Liver (tissue), 9 donors: ENCODE results near the gene EBF4. TPM values are rescaled to one million over a fixed set of nuclear protein-coding genes. Genes with fewer than 3 reads are reported as not detected.

ENCODE experiments used
- DNase-seq: peaks from one replicate; pipeline ENCODE4 v3.0.0-alpha.2; 2017; ENCODE audit warnings: low spot score
- H3K27ac ChIP-seq, 2 donors: one replicate each; pipeline ENCODE4 v1.7.0; 2013; ENCODE audit warnings: inconsistent platforms in 2 of 2, low read length in 2 of 2, control low read depth in 1 of 2, low read depth in 1 of 2, mild to moderate bottlenecking in 1 of 2
- H3K27me3 ChIP-seq, 4 donors: one replicate each; pipeline versions ENCODE4 v1.6.1 to v1.7.0; 2013; ENCODE audit warnings: low read length in 3 of 4, inconsistent platforms in 1 of 4, mild to moderate bottlenecking in 1 of 4, moderate library complexity in 1 of 4; ENCODE audit not compliant: control insufficient read depth in 4 of 4, insufficient read depth in 4 of 4
- H3K36me3 ChIP-seq, 4 donors: one replicate each; pipeline versions ENCODE4 v1.6.1 to v1.7.0; 2013; ENCODE audit warnings: low read length in 3 of 4, mild to moderate bottlenecking in 3 of 4, low read depth in 1 of 4, moderate library complexity in 1 of 4; ENCODE audit not compliant: control insufficient read depth in 4 of 4, insufficient read depth in 3 of 4
- H3K4me1 ChIP-seq, 4 donors: one replicate each; pipeline versions ENCODE4 v1.6.1 to v1.7.0; 2013; ENCODE audit warnings: low read length in 3 of 4, mild to moderate bottlenecking in 3 of 4, moderate library complexity in 1 of 4; ENCODE audit not compliant: control insufficient read depth in 4 of 4, insufficient read depth in 4 of 4
- H3K4me3 ChIP-seq, 3 donors: one replicate each; pipeline versions ENCODE4 v1.6.1 to v1.7.0; 2013; ENCODE audit warnings: low read length in 3 of 3, control low read depth in 1 of 3, low read depth in 1 of 3, mild to moderate bottlenecking in 1 of 3
- H3K9ac ChIP-seq, 2 donors: one replicate each; pipeline ENCODE4 v1.7.0; 2013; ENCODE audit warnings: low read length in 2 of 2, mild to moderate bottlenecking in 2 of 2, moderate library complexity in 2 of 2, control low read depth in 1 of 2, low read depth in 1 of 2
- H3K9me3 ChIP-seq, 4 donors: one replicate each; pipeline versions ENCODE4 v1.6.1 to v1.7.0; 2013; ENCODE audit warnings: low read length in 3 of 4; ENCODE audit not compliant: control insufficient read depth in 4 of 4
- EGR1 ChIP-seq, 2 donors: IDR thresholded peaks; 2 replicates each; pipeline ENCODE4 v1.6.1; 2016 to 2018; ENCODE audit warnings: antibody characterized with exemption in 2 of 2, low read depth in 2 of 2
- FOXA1 ChIP-seq: IDR thresholded peaks from 2 replicates; pipeline ENCODE4 v1.6.1; 2016; ENCODE audit warnings: antibody characterized with exemption
- FOXA2 ChIP-seq: IDR thresholded peaks from 2 replicates; pipeline ENCODE4 v1.6.1; 2016; ENCODE audit warnings: antibody characterized with exemption
- GABPA ChIP-seq, 2 donors: IDR thresholded peaks in 1 of 2; conservative IDR thresholded peaks in 1 of 2; 2 replicates each; pipeline ENCODE4 v1.6.1; 2016; ENCODE audit warnings: antibody characterized with exemption in 2 of 2, mild to moderate bottlenecking in 1 of 2, moderate library complexity in 1 of 2
- HNF4A ChIP-seq, 2 donors: conservative IDR thresholded peaks; 2 replicates each; pipeline ENCODE4 v1.6.1; 2016; ENCODE audit warnings: antibody characterized with exemption in 2 of 2, mild to moderate bottlenecking in 2 of 2
- HNF4G ChIP-seq: IDR thresholded peaks from 2 replicates; pipeline ENCODE4 v1.6.1; 2016; ENCODE audit warnings: antibody characterized with exemption
- JUND ChIP-seq, 2 donors: IDR thresholded peaks; 2 replicates each; pipeline ENCODE4 v1.6.1; 2016; ENCODE audit warnings: antibody characterized with exemption in 2 of 2
- NR2F2 ChIP-seq: IDR thresholded peaks from 2 replicates; pipeline ENCODE4 v1.6.1; 2016; ENCODE audit warnings: antibody characterized with exemption
- RAD21 ChIP-seq, 2 donors: IDR thresholded peaks; 2 replicates each; pipeline ENCODE4 v1.6.1; 2016; ENCODE audit warnings: antibody characterized with exemption in 2 of 2, mild to moderate bottlenecking in 2 of 2
- RXRA ChIP-seq, 2 donors: IDR thresholded peaks; 2 replicates each; pipeline ENCODE4 v1.6.1; 2017 to 2018; ENCODE audit warnings: antibody characterized with exemption in 2 of 2, mild to moderate bottlenecking in 1 of 2
- SP1 ChIP-seq: IDR thresholded peaks from 2 replicates; pipeline ENCODE4 v1.6.1; 2018; ENCODE audit warnings: antibody characterized with exemption, mild to moderate bottlenecking
- TAF1 ChIP-seq: conservative IDR thresholded peaks from 2 replicates; pipeline ENCODE4 v1.6.1; 2016; ENCODE audit warnings: antibody characterized with exemption, mild to moderate bottlenecking
- YY1 ChIP-seq: IDR thresholded peaks from 2 replicates; pipeline ENCODE4 v1.6.1; 2016; ENCODE audit warnings: antibody characterized with exemption, mild to moderate bottlenecking
- WGBS: extraction: QIAGEN DNeasy Blood & Tissue Kit; methylation state at CpG from one replicate; pipeline ENCODE4 v1.1.7; 2013; 5-methylcytosine and 5-hydroxymethylcytosine counted together
- polyA plus RNA-seq, 2 donors: library from polyadenylated mRNA; stranded (reverse) in 1 of 2; unstranded in 1 of 2; fragments of 200-250 nt in 1 of 2; fragments of >200 nt in 1 of 2; fragmentation: Nextera tagmentation in 1 of 2; extraction: Ambion mirVana in 1 of 2; gene quantifications; one replicate each; pipeline versions ENCODE4 v1.2.1 to v1.2.3, GENCODE V29; 2013 to 2015
- total RNA-seq, 2 donors: library from RNA; depleted of rRNA; stranded (reverse); fragments of >200 nt; gene quantifications; one replicate each; pipeline ENCODE4 v1.2.3, GENCODE V29; 2014
- TF ChIP-seq, protein P1 (sequence below): IDR thresholded peaks from 2 replicates; pipeline ENCODE4 v1.6.1; 2016; ENCODE audit warnings: antibody characterized with exemption
- TF ChIP-seq, protein P2 (sequence below): IDR thresholded peaks from 2 replicates; pipeline ENCODE4 v1.6.1; 2016; ENCODE audit warnings: antibody characterized with exemption
- TF ChIP-seq, protein P3 (sequence below): IDR thresholded peaks from 2 replicates; pipeline ENCODE4 v1.6.1; 2016; ENCODE audit warnings: antibody characterized with exemption, mild to moderate bottlenecking
- TF ChIP-seq, protein P4 (sequence below): fragments of 150-350 bp; IDR thresholded peaks from 2 replicates; pipeline ENCODE4 v1.5.1; 2017; ENCODE audit warnings: improper control_type of control experiment, low read depth, low read length; ENCODE audit not compliant: missing input control
- TF ChIP-seq, protein P5 (sequence below): IDR thresholded peaks from 2 replicates; pipeline ENCODE4 v1.6.1; 2016; ENCODE audit warnings: antibody characterized with exemption
- donor health status: healthy.
- donor health status: healthy.
- donor health status: healthy.
- donor health status: healthy.
- donor health status: healthy.

Gene EBF4
- total and polyA plus RNA-seq, 4 donors = 2.3 to 4.0 (median 2.9) TPM

DNA sequence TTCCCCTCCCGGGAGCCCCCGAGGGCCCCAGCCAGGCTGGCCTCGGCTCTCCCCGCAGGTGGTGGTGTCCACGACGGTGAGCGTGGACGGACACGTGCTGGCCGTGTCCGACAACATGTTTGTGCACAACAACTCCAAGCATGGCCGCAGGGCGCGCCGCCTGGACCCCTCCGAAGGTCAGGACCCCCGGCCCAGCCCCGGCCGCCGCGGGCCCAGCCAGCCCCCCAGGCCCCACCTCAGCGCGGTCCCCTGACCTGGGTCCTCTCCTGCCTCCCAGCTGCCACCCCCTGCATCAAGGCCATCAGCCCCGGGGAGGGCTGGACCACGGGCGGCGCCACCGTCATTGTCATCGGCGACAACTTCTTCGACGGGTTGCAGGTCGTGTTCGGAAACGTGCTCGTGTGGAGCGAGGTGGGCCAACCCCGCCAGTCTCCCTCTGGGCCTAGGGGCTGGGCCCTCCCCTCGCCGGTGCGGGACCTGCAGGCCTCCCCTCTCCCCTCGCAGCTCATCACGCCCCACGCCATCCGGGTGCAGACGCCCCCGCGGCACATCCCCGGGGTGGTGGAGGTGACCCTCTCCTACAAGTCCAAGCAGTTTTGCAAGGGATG lies 56.9 kb downstream of the EBF4 start:
- no peak overlapping the region for H3K4me3 ChIP-seq
- peaks cover 0 to 3% (median under 1%) of the 10 kb centered on the region in 4 donors for H3K27me3 ChIP-seq
- H3K4me1 ChIP-seq = peaks cover 8 to 24% (median 18%) of the 10 kb centered on the region in 4 donors
- TF ChIP-seq FOXA2 = no peak
- TF ChIP-seq TAF1 = no peak
- TF ChIP-seq, protein P1, sequence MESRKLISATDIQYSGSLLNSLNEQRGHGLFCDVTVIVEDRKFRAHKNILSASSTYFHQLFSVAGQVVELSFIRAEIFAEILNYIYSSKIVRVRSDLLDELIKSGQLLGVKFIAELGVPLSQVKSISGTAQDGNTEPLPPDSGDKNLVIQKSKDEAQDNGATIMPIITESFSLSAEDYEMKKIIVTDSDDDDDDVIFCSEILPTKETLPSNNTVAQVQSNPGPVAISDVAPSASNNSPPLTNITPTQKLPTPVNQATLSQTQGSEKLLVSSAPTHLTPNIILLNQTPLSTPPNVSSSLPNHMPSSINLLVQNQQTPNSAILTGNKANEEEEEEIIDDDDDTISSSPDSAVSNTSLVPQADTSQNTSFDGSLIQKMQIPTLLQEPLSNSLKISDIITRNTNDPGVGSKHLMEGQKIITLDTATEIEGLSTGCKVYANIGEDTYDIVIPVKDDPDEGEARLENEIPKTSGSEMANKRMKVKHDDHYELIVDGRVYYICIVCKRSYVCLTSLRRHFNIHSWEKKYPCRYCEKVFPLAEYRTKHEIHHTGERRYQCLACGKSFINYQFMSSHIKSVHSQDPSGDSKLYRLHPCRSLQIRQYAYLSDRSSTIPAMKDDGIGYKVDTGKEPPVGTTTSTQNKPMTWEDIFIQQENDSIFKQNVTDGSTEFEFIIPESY = no peak
- TF ChIP-seq, protein P2, sequence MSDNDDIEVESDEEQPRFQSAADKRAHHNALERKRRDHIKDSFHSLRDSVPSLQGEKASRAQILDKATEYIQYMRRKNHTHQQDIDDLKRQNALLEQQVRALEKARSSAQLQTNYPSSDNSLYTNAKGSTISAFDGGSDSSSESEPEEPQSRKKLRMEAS = no peak
- TF ChIP-seq GABPA (IDR thresholded peaks at IDR 0.05 in 1 of 2, conservative IDR thresholded peaks at IDR 0.05 in 1 of 2) = no peak
- TF ChIP-seq SP1 = no peak
- TF ChIP-seq, protein P3, sequence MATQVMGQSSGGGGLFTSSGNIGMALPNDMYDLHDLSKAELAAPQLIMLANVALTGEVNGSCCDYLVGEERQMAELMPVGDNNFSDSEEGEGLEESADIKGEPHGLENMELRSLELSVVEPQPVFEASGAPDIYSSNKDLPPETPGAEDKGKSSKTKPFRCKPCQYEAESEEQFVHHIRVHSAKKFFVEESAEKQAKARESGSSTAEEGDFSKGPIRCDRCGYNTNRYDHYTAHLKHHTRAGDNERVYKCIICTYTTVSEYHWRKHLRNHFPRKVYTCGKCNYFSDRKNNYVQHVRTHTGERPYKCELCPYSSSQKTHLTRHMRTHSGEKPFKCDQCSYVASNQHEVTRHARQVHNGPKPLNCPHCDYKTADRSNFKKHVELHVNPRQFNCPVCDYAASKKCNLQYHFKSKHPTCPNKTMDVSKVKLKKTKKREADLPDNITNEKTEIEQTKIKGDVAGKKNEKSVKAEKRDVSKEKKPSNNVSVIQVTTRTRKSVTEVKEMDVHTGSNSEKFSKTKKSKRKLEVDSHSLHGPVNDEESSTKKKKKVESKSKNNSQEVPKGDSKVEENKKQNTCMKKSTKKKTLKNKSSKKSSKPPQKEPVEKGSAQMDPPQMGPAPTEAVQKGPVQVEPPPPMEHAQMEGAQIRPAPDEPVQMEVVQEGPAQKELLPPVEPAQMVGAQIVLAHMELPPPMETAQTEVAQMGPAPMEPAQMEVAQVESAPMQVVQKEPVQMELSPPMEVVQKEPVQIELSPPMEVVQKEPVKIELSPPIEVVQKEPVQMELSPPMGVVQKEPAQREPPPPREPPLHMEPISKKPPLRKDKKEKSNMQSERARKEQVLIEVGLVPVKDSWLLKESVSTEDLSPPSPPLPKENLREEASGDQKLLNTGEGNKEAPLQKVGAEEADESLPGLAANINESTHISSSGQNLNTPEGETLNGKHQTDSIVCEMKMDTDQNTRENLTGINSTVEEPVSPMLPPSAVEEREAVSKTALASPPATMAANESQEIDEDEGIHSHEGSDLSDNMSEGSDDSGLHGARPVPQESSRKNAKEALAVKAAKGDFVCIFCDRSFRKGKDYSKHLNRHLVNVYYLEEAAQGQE = no peak
- TF ChIP-seq HNF4G = no peak
- TF ChIP-seq, protein P4, sequence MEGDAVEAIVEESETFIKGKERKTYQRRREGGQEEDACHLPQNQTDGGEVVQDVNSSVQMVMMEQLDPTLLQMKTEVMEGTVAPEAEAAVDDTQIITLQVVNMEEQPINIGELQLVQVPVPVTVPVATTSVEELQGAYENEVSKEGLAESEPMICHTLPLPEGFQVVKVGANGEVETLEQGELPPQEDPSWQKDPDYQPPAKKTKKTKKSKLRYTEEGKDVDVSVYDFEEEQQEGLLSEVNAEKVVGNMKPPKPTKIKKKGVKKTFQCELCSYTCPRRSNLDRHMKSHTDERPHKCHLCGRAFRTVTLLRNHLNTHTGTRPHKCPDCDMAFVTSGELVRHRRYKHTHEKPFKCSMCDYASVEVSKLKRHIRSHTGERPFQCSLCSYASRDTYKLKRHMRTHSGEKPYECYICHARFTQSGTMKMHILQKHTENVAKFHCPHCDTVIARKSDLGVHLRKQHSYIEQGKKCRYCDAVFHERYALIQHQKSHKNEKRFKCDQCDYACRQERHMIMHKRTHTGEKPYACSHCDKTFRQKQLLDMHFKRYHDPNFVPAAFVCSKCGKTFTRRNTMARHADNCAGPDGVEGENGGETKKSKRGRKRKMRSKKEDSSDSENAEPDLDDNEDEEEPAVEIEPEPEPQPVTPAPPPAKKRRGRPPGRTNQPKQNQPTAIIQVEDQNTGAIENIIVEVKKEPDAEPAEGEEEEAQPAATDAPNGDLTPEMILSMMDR = no peak
- no peak for TF ChIP-seq EGR1 (IDR thresholded peaks at IDR 0.05; ENCODE audit: low read depth in 2 of 2)
- no peak for TF ChIP-seq RAD21 (IDR thresholded peaks at IDR 0.05)
- TF ChIP-seq NR2F2 = no peak
- TF ChIP-seq, protein P5, sequence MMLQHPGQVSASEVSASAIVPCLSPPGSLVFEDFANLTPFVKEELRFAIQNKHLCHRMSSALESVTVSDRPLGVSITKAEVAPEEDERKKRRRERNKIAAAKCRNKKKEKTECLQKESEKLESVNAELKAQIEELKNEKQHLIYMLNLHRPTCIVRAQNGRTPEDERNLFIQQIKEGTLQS = no peak
- no peak for TF ChIP-seq RXRA (IDR thresholded peaks at IDR 0.05)
- no peak for TF ChIP-seq FOXA1
- TF ChIP-seq HNF4A (conservative IDR thresholded peaks at IDR 0.05) = no peak
- TF ChIP-seq YY1 = no peak
- no peak for TF ChIP-seq JUND (IDR thresholded peaks at IDR 0.05)
- no peaks in the 10 kb centered on the region for H3K36me3 ChIP-seq
- H3K9ac ChIP-seq = no peak overlapping the region
- H3K9me3 ChIP-seq = no peaks in the 10 kb centered on the region
- DNase-seq = peak; percentile 29
- no peak overlapping the region for H3K27ac ChIP-seq
- WGBS = 35% methylated on average over 49 of the region's 49 CpGs
